Tibial artery (tissue), 4 donors: ENCODE data around the gene MAP3K7CL.
"Not testable (repeated sequence)": the region's sequence is repeated elsewhere in the genome, so short reads cannot be mapped to it uniquely, and the experiment has no call there.

Source experiments
- DNase-seq, 2 donors: peaks; one replicate each; pipeline ENCODE4 v3.0.0-alpha.2; 2019
- H3K27ac ChIP-seq, 2 donors: fragments of 200-600 bp; sonication (generic) in 1 of 2; 1 replicate in 1 of 2; 2 replicates in 1 of 2; pipeline ENCODE4 v1.5.1; 2018 to 2019; ENCODE audit warnings: mild to moderate bottlenecking in 1 of 2
- H3K27me3 ChIP-seq, 2 donors: fragments of 200-600 bp; sonication (generic) in 1 of 2; one replicate each; pipeline versions ENCODE4 v1.5.1 to v1.6.0; 2016 to 2019
- H3K36me3 ChIP-seq, 3 donors: fragments of 200-600 bp; sonication (generic) in 2 of 3; one replicate each; pipeline ENCODE4 v1.5.1; 2016 to 2019; ENCODE audit warnings: mild to moderate bottlenecking in 2 of 3
- H3K4me1 ChIP-seq, 4 donors: fragments of 200-600 bp; sonication (generic) in 2 of 4; 1 replicate in 3 of 4; 2 replicates in 1 of 4; pipeline ENCODE4 v1.5.1; 2016 to 2019
- H3K4me3 ChIP-seq, 2 donors: fragments of 200-600 bp; sonication (generic) in 1 of 2; 1 replicate in 1 of 2; 2 replicates in 1 of 2; pipeline ENCODE4 v1.5.1; 2018 to 2019; ENCODE audit warnings: mild to moderate bottlenecking in 2 of 2
- H3K9me3 ChIP-seq, 3 donors: fragments of 200-600 bp; sonication (generic) in 1 of 3; one replicate each; pipeline ENCODE4 v1.5.1; 2016 to 2019
- intact Hi-C: fragments of 100-400 bp; cut with DNase I; formaldehyde crosslinking; loops from one replicate; pipeline ENCODE4 v1.15.0; 2023; ENCODE audit warnings: low total_unique reads
- TF ChIP-seq, protein P1 (sequence below), 2 experiments: fragments of 200-600 bp in 1 of 2; fragments of 450-650 bp in 1 of 2; IDR thresholded peaks; one replicate each; pipeline ENCODE4 v1.5.1; 2017 to 2019; ENCODE audit warnings: antibody characterized with exemption in 2 of 2, mild to moderate bottlenecking in 1 of 2, moderate library complexity in 1 of 2

The MAP3K7CL gene

GRCh38 chr21:29163341-29164115 is 33.1 kb downstream of the MAP3K7CL start:
- H3K36me3 ChIP-seq = no peaks in the 10 kb centered on the region
- H3K27ac ChIP-seq = peak overlapping the region; percentile 71 to 84
- H3K4me1 ChIP-seq = peaks cover 0 to 30% (median 11%) of the 10 kb centered on the region in 4 donors
- H3K27me3 ChIP-seq = no peaks in the 10 kb centered on the region
- H3K4me3 ChIP-seq = peak overlapping the region; percentile 16 to 21
- TF ChIP-seq, protein P1, sequence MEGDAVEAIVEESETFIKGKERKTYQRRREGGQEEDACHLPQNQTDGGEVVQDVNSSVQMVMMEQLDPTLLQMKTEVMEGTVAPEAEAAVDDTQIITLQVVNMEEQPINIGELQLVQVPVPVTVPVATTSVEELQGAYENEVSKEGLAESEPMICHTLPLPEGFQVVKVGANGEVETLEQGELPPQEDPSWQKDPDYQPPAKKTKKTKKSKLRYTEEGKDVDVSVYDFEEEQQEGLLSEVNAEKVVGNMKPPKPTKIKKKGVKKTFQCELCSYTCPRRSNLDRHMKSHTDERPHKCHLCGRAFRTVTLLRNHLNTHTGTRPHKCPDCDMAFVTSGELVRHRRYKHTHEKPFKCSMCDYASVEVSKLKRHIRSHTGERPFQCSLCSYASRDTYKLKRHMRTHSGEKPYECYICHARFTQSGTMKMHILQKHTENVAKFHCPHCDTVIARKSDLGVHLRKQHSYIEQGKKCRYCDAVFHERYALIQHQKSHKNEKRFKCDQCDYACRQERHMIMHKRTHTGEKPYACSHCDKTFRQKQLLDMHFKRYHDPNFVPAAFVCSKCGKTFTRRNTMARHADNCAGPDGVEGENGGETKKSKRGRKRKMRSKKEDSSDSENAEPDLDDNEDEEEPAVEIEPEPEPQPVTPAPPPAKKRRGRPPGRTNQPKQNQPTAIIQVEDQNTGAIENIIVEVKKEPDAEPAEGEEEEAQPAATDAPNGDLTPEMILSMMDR (IDR thresholded peaks at IDR 0.05) = no peak
- H3K9me3 ChIP-seq = no peaks in the 10 kb centered on the region
- no peak for DNase-seq
- intact Hi-C loops = loop anchor here (5.0 to 10.0 kb wide), 2 partner anchors 131 to 209 kb away; partner anchors contain the start of gene BACH1

GRCh38 chr21:29164323-29164942 is 34.0 kb downstream of the MAP3K7CL start:
- Histone ChIP-seq H3K4me1 (peaks cover 0 to 30% (median 12%) of the 10 kb centered on the region in 4 donors), H3K4me3 (no peak overlapping the region), H3K27ac (peak overlapping the region; percentile 71 to 84), H3K36me3 (no peaks in the 10 kb centered on the region), H3K9me3 (no peaks in the 10 kb centered on the region), H3K27me3 (no peaks in the 10 kb centered on the region)
- intact Hi-C loops = loop anchor here (5.0 to 10.0 kb wide), 2 partner anchors 130 to 208 kb away; partner anchors contain the start of gene BACH1
- TF ChIP-seq, protein P1 (IDR thresholded peaks at IDR 0.05) = peak; percentile 76 to 77
- no peak for DNase-seq

DNA sequence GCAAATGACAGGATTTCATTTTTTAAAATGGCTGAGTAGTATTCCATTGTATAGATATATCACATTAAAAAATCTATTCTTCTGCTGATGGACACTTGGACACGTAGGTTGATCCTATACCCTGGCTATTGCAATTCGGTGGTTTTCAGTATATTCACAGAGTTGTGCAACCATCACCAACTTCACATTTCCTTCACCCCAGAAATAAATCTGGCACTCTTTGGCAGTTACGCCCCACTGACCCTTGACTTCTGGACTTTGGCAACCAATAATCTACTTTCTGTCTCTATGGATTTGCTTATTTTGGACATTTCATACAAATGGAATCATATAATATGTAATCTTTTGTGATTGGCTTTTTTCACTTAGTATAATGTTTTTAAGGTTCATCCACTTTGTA is 35.9 kb downstream of the MAP3K7CL start:
- H3K27ac ChIP-seq = peak overlapping the region in 1 of 2 donors; percentile 1
- no peaks in the 10 kb centered on the region for H3K9me3 ChIP-seq
- H3K27me3 ChIP-seq = no peaks in the 10 kb centered on the region
- no peak overlapping the region for H3K4me3 ChIP-seq
- H3K4me1 ChIP-seq = peaks cover 0 to 34% (median 12%) of the 10 kb centered on the region in 4 donors
- intact Hi-C loops = loop anchor here (10.0 kb wide), 1 partner anchor 128 kb away; the partner anchor contains the start of gene BACH1
- H3K36me3 ChIP-seq = no peaks in the 10 kb centered on the region
- no peak for DNase-seq
- TF ChIP-seq, protein P1 (IDR thresholded peaks at IDR 0.05) = no peak

- DNase-seq = no peak
- Histone ChIP-seq H3K9me3 (no peaks in the 10 kb centered on the region), H3K27ac (peak overlapping the region; percentile 1 to 10), H3K4me1 (peaks cover 0 to 34% (median 12%) of the 10 kb centered on the region in 4 donors), H3K27me3 (no peaks in the 10 kb centered on the region), H3K4me3 (no peak overlapping the region), H3K36me3 (no peaks in the 10 kb centered on the region)
- intact Hi-C loops = loop anchor here (10.0 kb wide), 1 partner anchor 128 kb away; the partner anchor contains the start of gene BACH1
- TF ChIP-seq, protein P1 (IDR thresholded peaks at IDR 0.05) = no peak
Observed at GRCh38 chr21:29166853-29167252, 36.4 kb downstream of the MAP3K7CL start.

DNA sequence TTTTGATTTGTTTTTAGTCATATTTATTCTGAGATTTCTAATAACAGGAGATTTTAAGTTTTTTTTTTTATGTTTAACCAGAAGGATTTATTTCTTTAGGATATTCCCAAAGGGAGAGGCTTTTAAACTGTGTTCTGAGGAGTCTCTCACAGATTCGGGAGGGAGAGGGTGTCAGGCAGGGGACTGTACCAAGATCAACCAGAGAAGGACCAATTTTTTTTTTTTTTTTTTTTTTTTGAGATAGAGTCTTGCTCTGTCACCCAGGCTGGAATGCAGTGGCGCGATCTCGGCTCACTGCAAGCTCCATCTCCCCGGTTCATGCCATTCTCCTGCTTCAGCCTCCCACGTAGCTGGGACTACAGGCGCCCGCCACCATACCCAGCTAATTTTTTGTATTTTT is 37.0 kb downstream of the MAP3K7CL start:
- not testable (repeated sequence) for H3K4me3 ChIP-seq, H3K27me3 ChIP-seq, DNase-seq, H3K36me3 ChIP-seq, H3K9me3 ChIP-seq
- intact Hi-C loops = loop anchor here (10.0 kb wide), 1 partner anchor 127 kb away; the partner anchor contains the start of gene BACH1
- Histone ChIP-seq H3K4me1 (peaks cover 0 to 30% (median 8%) of the 10 kb centered on the region in 4 donors), H3K27ac (peak overlapping the region in 1 of 2 donors; percentile 1)
